DOHH2 (cell line): Measurements from ENCODE around the gene PAPPA.

Experiments used
- EZH2phosphoT487 ChIP-seq: fragments of 200-600 bp; sonication (generic); IDR thresholded peaks from 2 replicates; pipeline ENCODE4 v1.6.1; 2017; ENCODE audit warnings: borderline replicate concordance, mild to moderate bottlenecking, antibody characterized with exemption, low read length, moderate library complexity, mixed read lengths
- TF ChIP-seq, protein P1 (sequence below): fragments of 200-600 bp; sonication (generic); IDR thresholded peaks from one replicate; pipeline ENCODE4 v1.5.1; 2014; ENCODE audit warnings: antibody characterized with exemption, mild to moderate bottlenecking, low read depth, low read length; ENCODE audit not compliant: poor library complexity, severe bottlenecking

DNA sequence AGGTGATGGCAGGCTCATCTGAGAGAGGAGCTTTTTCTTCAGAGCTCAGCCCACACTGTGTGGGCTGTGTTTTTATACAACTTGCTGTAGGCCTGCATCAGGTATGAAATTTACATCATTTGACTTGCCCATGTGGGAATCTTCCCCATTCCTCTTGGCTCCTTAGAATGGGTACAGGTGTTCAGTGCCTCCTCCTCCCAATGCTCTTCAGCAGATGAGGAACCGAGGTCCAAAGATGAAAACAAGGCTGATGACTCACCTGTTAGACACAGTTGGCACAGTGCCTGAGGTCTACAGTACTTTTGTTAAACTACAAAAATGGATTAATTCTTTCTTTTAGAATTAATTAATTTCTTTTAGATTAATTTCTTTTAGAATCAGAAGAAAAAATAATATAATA lies 20.8 kb downstream of the PAPPA start:
- TF ChIP-seq, protein P1, sequence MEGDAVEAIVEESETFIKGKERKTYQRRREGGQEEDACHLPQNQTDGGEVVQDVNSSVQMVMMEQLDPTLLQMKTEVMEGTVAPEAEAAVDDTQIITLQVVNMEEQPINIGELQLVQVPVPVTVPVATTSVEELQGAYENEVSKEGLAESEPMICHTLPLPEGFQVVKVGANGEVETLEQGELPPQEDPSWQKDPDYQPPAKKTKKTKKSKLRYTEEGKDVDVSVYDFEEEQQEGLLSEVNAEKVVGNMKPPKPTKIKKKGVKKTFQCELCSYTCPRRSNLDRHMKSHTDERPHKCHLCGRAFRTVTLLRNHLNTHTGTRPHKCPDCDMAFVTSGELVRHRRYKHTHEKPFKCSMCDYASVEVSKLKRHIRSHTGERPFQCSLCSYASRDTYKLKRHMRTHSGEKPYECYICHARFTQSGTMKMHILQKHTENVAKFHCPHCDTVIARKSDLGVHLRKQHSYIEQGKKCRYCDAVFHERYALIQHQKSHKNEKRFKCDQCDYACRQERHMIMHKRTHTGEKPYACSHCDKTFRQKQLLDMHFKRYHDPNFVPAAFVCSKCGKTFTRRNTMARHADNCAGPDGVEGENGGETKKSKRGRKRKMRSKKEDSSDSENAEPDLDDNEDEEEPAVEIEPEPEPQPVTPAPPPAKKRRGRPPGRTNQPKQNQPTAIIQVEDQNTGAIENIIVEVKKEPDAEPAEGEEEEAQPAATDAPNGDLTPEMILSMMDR: no peak
- TF ChIP-seq EZH2phosphoT487: no peak
